Measurements from ENCODE around the gene FBXL15.

DNA sequence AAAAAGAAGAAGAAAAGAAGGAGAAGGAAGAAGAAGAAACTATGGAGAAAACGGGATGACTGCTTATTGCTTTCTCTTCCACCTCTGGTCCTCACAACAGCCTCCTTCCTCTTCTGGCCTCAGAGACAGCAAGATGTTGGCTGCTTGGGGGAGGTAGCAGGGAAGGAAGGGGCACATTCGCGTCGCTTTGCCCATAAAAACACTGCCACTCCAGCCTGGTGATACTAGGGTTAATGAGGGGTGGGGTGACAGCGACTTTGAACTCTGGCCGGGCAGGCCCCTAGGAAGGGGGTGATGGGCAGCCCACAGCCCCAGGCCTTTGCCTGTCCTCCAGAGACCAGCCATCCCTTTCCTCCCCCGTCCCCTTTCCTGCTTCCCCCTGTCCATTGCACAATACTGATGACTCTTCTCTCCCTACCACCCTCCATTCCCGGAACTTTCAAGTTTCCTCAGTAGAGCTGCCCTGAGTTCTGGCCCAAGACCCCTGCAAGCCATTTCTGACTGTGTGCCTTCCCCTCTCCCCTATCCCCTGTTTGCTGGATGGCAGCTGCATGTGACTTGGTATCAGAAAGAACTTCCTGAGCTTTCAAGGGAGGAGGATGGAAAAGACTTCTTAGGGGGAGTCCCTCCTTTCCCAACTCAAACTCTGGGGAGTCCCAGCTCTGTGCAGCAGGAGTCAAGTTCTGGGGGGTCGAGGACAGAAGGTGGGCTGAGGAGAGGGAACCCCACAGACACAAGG, 13.9 kb downstream of the FBXL15 start:
- TF ChIP-seq NCOA4 (IDR thresholded peaks at IDR 0.05; ENCODE audit: partially characterized antibody), result no peak
- TF ChIP-seq ERF (CRISPR knock-in tag; IDR thresholded peaks at IDR 0.05), result no peak
- no peak for TF ChIP-seq POLR2A (conservative IDR thresholded peaks at IDR 0.05)
- no peak for TF ChIP-seq STAT5A (IDR thresholded peaks at IDR 0.05; ENCODE audit: borderline replicate concordance, low read length)
